Measurements from ENCODE around the gene CAMK2B.

CAMK2B gene

DNA sequence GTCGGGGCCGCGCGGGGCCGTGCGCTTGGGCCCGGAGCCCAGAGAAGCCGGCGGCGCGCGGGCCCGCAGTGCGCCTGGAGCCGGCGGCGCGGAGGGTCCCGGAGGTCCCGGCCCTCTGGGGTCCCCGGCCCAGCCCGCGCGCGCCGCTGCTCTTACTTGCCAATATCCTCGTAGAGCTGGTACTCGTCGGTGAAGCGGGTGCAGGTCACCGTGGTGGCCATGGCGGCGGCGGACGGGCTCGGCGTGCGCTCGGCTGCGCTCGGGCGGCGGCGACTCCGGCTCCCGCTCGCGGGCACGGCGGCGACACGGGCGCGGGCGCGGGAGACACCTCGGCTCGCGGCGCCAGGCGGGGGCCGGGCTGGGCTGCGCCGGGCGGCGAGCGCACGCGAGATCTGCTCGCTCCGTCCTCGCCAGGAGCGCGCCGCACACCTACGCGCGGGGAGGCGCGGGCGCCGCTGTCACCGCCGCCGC is at the start of gene CAMK2B:
Gene CAMK2B, minus strand, starts transcription at position 394 of the 471 bp plus-strand sequence. Its CDS starts 173 bp downstream, at position 221.
- DNase-seq (ENCODE audit: low read depth in 2 of 2) = no peak

DNA sequence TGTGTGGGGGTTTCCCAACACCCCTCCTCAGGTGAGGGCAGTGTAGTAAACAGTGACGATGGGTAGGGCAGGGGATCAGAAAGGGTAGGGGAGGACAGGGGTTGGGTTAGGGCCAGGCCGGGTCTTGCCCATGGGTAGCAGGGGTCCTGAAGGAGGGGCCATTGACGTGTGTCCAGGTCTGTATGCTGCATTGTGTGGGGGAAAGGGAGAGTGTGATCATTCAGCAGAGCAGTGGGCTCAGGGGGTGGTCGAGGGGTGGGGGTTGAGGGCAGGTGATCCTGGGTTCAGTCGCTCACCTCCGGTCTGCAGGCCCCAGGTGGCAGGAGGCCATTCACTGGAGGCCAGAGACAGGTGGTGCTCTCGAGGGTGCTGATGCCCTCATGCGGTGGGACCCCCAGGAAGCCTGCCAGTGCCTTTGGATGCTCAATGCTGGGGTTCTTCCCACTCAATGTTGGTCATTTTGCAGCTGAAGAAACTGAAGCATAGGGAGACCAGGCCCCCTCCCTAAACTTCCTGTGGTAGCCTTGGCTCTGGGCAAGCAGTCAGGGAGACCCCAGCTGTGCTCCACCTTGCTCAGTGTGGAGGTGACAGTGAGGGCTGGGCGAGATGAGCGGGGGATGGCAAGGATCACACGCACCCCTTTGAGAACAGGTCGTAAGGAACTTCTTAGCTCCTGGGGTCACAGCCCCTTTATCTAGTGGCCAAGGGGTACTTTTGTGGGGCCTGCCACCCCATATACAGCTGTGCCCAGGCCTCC is 48.8 kb upstream of the CAMK2B start:
- DNase-seq (ENCODE audit: low read depth in 2 of 2) = no peak

DNA sequence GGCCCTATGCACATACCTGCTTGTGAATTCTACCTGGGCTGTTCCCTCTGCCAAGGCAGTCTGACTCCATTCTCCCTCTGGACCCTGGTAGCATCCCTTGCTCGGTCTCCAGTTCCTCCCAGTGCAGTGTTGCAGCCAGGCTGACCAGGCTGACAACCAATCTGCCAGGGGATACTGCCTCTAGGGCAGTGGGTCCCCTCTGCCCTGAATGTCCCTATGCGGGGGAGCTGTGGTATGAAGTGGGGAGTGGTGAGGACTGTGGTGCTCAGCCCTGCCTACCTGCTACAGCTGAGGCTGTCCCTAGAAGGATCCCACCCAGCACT is 48.0 kb upstream of the CAMK2B start:
- DNase-seq (ENCODE audit: low read depth in 2 of 2) = no peak

DNA sequence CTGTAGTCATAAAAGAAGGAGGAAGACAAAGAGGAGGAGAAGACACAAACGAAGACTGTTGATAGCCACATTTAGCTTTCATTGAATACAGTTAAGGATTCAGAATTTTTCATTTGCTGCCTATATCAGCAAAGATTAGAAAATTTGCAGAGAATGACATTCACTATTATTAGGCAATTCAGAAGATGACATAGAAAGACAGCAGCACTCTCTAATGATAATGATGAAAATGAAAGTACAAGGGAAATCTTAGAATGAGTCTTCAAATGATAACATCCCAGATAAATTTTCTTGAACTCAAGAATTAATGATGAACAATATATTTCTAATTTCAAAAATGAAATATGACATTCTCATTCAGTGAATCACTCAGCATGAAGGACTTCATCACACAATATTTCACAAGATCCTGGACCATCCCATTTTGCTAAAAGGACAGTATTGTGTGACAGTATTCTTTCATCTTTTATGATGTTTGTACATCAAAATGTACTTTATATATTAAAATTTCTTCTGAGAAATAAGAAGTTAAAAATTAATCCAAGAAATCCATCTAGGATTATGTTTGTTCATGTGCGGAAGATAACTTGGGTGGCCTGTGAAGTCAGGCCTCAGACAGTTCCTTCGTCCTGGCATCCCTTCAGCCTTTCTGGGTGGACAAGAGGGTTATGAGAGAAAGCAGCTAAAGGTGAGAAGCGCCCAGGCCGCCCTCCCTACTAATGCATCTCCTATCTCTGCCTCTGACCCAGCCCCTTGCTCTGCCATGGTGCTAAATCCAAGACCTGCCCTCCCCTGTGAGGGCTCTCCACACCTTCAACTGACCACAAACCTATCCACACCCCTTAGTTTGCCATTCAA is 47.4 kb upstream of the CAMK2B start:
- no peak for DNase-seq (ENCODE audit: low read depth in 2 of 2)

DNA sequence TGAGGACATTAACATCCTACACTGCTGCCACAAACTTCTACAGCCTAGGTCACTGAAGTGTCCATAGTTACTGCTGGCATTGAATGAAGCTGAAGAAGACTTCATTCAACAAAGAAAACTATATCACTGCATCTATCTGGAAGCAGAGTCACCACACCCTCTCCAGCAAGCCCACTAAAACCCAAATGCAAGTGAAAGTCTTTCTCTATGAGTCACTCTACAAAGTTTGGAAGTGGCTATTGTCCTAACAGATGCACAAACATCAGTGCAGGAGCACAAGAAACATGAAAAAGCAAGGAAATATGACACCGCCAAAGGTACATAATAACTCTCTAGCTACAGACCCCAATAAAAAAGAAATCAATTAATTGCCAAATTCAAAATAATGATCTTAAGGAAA is 43.5 kb upstream of the CAMK2B start:
- DNase-seq (ENCODE audit: low read depth in 2 of 2) = no peak

DNA sequence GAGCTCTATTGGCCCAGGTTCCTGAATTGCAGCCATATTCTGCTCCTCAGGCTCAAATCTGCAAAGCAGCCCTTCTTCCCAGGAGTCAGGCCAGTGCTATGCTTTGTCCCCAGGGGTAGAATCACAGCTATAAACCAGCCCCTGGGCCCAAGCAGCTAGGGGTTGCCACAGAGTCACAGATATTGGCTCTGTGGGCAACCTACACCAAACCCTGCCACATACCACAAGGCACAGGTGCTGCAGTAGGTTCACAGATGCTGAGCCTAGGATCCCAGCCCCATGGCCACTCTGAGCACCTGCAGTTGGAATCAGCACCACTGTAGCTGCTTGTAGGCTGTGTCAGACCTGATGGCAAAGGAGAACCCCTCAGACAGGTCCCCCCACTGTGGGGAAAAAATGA is 43.1 kb upstream of the CAMK2B start:
- DNase-seq (ENCODE audit: low read depth in 2 of 2) = no peak

DNA sequence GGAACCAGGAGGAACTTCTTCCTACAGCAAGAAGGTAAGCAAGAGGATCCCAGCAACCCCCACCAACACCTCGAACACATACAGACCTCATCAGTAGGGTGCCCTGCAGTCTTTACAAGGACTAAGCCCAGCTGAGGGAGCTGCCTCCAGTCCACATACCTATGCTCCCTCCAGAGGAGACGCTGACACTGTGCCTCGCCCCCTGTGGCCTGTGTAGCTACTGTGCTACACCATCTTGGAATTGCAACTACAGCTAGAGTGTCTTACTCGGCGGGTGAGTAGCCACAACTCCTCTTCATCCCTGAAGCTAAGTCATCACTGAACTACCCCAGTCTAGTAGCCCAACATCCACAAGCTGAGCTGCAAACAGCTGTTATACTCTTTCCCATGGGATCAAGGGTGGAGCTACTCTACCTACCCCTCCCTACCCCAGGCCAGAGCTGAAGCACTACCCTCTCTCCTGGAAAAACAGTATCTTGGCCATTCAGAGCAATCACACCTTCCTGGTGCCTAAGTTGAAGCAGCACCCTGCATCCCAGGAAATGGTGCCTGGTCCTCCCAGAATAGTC is 42.2 kb upstream of the CAMK2B start:
- DNase-seq (ENCODE audit: low read depth in 2 of 2) = no peak

DNA sequence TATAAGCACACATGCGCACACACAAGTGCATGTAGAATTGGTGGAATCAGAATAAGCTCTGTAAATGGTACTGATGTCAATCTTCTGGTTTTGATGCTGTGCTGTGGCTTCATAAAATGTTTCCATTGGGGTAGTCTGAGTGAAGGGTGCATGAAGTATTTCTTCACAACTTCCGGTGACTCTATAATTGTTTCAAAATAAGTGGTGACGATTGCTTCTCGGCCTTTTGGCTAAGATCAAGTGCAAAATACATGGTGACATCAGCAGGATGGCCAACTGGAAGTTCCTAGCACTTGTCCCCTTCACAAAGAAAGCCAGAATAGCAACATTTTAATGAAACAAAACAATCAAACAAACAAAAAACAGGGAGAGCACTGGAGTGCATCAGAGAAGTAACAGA is 41.6 kb upstream of the CAMK2B start:
- DNase-seq (ENCODE audit: low read depth in 2 of 2) = no peak

DNA sequence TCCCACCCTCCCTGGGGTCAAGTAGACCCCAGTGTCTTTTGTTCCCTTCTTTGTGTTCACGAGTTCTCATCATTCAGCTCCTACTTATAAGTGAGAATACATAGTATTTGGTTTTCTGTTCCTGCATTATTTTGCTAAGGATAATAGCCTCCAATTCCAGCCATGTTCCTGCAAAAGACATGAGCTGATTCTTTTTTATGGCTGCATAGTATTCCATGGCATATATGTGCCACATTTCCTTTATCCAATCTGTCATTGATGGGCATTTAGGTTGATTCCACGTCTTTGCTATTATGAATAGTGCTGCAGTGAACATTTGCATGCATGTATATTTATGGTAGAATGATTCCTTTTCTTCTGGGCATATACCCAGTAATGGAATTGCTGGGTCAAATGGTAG is 28.3 kb upstream of the CAMK2B start:
- DNase-seq (ENCODE audit: low read depth in 2 of 2) = no peak

DNA sequence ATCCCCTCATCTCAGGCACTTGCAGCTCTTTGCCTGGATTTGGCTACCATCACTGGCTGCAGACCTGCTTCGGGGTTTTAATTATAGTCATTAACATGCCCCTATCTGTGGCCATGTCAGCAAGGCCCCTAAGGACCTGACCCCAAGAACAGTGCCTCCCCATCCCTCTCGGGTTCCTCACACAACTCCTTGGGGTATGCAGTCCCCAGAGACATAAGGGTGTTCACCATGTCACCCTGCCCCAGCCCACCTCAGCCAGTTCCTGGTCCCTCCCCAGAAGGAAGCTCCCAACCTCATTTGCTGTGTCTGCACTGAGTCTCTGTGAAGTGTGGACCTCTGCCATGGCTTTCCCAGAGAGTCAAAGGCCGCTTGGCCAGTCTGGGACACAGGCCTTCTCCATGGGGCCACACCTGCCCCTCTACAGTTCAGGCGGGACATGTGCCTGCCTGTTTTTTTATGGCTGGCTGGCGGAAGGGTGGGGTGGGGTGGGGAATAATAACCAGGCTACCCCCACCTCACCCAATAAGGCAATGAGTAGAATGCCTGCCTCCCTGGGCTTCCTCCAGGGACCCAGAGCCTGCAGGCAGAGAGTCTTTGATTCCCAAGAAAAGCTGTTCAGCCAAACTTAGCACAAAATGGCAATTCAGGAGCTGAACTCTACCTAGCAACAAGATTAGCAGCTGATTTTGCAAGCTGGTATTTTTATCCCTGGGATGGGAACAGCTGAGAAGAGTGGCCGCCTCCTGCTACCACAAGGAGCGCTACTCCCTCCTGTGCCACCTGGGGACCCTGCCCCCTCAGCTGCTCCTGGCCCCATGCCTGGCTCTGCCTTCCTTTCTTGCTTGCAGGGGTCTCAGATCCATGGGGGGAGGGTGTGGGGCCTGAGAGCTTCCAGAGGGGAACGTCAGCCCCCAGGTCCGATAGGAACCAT is 23.7 kb upstream of the CAMK2B start:
- DNase-seq (ENCODE audit: low read depth in 2 of 2) = no peak

DNA sequence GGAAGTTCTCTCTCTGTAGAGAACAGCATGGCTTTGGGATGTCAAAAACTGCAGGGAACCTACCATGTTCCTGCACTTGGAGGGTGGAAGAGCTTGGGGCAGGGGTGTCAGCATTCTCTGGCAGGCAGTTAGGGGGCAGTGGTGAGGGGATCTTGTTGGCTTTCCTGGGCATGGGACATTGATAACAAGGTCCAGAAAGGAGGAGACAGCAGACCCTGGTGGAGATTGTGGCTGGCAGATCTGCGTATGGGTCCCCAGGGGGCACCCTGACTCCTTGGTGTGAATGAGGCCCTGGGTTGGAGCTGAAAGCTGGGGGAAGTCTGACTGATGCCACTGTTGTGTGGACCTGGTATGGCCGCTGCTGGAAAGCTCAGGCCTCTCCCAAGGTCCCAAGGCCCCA is 22.9 kb upstream of the CAMK2B start:
- no peak for DNase-seq (ENCODE audit: low read depth in 2 of 2)

DNA sequence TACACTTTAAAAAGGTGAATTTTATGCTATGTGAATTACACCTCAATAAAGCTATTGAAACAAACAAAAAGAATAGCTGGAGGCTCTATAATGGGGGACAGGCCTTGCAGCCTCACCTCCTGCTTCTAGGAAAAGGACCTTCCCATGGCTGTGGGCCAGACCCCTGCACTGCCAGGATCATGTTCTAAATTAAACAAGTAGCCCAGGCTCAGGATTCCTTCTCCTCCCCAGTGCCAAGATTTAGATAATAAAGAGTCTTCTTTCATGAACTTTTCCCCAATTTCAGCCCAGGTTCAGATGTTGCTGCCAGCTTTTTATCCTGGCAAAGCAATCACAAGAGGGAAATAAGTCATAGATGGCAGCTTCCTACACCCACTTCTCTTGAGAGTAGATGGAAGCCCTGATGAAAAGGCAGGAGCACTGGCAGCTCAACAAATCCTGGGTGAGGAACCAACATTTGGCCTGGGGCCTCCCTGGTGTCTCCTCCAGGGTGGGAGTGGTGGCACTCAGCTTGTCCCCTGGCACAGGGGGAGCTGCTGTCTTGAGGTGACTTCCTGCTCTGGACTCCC is 22.2 kb upstream of the CAMK2B start:
- DNase-seq (ENCODE audit: low read depth in 2 of 2) = no peak

DNA sequence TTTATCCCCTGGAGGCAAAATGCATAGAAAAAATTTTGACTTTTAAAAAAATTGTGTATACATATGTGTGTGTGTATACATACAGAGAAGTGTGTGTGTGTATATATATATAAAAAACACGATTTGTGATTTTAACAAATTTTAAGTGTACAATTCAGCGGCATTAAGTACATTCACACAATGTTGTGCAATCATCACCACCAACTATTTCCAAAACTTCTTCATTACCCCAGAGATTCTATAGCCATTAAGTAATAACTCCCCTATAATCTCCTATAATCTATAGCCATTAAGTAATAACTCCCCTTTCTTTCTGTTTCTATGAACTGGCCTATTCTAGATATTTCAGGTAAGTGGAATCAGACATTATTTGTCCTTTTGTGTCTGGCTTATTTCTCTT is 20.7 kb upstream of the CAMK2B start:
- DNase-seq (ENCODE audit: low read depth in 2 of 2) = no peak

DNA sequence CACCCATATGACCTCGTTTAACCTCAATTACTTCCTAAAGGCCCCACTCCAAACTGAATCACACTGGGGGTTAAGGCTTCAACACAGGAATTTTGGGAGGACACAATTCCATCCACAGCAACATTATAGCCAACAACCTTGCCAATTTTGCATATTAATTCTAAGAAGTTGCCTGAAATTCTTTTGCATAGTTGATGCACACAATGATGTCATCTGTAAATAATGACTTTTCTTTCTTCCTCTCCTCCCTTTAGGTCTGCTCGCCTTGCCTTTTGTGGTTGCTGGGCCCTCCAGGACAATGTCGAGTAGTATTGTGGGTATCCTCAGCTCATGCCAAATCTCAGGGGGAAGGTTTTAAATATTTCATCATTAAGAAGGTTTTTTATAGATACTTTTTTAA is 16.0 kb upstream of the CAMK2B start:
- DNase-seq (ENCODE audit: low read depth in 2 of 2) = no peak

DNA sequence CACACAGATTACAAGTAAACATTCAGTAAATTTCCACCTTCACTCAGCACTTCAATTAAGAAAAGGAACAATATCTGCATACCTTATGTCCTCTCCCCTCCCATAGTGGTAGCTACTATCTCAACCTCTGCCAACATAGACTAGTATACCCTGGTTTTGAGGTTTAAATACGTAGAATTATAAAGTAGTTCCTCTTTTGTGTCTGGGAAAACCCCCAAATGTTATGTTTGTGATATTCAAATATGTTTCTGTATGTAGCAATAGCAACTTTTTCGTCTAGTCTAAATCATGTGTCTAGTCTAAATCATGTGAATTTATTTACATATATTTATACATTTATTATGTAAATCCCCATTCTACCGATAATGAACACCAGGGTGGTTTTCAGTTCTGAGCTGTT is 13.2 kb upstream of the CAMK2B start:
- DNase-seq (ENCODE audit: low read depth in 2 of 2) = no peak

DNA sequence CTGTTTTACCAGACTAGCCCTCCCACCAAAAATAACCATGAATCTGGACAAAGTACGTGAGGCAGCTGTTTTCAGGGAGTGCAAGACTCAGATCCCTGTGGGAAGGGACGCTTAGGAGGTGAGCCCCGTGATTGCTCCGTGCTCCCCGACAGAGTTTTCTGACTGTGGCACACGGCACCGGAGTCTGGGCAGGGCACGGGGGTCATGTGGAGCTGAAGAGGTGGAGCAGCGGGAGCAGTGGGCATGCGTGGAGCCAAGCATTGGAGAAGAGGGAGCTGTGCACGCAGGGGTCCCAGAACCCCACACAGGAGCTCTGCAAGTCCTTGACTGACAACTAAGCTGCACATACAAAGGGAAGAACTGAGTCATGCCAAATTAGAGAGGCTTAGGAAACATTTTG is 11.1 kb upstream of the CAMK2B start:
- no peak for DNase-seq (ENCODE audit: low read depth in 2 of 2)

DNA sequence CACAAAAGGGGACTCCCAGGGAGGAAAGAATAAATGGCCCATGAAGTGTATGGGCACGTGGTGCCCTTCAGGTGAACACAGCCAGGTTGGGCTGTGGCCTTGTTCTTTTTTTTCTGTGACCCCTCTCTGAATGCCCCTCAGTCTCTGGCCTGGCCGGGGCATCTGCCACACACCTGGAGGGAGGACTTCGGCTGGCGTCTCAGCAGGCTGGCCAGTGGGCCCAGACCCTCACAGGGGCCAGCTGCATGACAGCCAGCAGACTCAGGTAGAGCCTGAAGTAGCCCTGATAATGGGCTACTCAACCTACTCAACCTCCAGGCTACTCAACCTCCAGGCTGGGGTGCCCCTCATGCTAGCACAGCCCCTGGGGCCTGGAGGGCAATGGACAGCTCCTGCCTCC is 9.8 kb upstream of the CAMK2B start:
- no peak for DNase-seq (ENCODE audit: low read depth in 2 of 2)

DNA sequence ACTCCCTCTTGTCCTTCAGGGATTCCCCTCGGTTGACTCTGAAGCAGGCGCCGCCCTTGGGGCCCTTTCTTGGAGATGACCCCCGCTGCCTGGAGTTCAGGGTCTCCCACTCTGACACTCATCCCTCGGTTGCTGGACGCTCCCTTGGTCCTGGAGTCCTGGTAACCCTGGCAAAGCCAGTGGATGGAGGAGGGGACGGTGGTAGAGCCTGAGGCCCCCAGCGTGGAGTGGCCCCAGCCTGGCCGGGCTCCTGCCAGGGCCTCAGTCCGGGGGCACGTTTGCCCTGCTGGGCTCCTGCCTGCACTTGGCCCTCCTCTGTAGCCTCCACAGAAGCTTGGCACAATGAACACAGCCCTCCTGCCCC is 9.3 kb upstream of the CAMK2B start:
- DNase-seq (ENCODE audit: low read depth in 2 of 2) = no peak

DNA sequence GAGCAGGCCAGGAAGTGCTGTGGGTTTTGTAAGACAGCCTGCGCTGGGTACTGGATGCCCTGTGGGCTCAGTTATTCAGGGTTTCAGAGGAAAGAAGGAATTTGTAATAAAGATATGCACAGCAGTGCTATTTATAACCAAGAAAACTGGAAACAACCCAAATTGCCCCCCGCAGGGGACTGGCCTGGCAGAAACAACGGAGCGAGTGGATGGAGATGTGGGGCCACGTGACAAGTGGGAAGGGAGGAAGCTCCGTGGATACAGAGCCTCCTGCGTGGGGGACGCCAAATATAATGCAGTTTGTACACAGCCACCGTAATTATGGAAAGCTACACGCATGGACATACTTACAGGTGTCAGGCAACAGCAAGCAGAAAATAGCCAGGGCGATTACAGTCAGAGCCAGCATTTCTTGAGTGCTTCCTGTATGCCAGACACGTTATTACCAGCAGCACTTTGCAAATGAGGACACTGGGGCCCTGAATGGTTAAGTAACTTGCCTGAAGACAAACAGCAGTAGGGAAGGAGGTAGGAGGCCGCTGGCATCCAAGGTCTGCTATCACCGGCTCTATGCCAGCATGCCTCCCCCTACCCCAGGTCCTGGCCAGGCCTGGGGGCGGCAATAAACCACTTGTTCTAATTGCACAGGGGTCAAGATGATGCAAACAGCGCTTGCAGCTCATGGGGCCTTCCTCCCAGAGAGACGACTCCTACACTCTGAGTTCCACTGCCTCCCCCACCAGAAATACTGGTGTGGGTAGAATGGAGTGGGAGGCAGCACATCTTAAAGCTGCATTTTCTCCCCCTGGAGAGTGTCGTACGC is 8.7 kb upstream of the CAMK2B start:
- no peak for DNase-seq (ENCODE audit: low read depth in 2 of 2)

DNA sequence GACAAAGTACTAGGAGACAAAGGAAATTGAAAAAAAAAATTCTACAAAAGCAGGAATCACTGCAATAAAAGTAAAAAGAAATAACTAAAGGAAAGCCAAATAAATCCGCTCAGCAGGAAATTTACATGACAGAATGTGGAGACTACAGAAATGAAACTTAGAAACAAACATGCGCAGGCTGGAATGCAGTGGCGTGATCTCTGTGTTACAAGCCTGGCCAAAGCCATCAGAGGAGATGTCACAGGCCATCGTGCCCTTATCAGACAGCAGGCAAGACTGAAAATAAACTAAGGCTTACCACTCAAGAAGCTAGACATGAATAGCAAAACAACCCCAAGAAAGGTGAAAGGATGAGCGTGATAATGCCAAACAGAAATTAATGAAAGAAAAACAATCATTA is 6.3 kb upstream of the CAMK2B start:
- no peak for DNase-seq (ENCODE audit: low read depth in 2 of 2)

DNA sequence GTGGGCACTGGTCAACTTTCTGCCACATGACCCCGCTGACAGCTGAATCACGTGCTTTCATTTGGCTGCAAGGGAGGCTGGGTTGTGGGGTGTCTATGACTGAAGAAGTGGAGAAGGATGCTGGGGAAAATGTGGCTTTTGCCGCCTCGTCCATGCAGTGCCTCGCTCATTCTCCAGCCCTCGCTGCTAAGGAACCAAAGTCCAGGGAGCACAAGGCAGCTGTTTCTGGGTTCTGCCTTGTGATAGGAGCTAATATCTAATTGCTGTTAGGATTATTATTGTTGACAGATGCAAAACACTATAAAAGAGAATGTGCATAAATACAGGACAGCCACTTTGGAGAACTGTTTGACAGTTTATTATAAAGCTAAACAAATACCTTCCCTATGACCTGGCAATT is 4.9 kb upstream of the CAMK2B start:
- DNase-seq (ENCODE audit: low read depth in 2 of 2) = no peak

Data from stimulated activated CD8-positive, alpha-beta memory T cell treated with anti-CD3 and anti-CD28 coated beads, Interleukin-7, amount 100 ng/mL, for 4 hours (primary cell).